Mononuclear cell (primary cell): ENCODE results near the gene CTNNA1. TPM values are rescaled to one million over a fixed set of nuclear protein-coding genes. Genes with fewer than 3 reads are reported as not detected.

ENCODE experiments used
- H3K27me3 ChIP-seq: 2 replicates; pipeline ENCODE4 v1.6.0; 2011; ENCODE audit warnings: low read length, control low read depth; ENCODE audit not compliant: insufficient read depth
- H3K4me1 ChIP-seq: 2 replicates; pipeline ENCODE4 v1.5.1; 2011; ENCODE audit warnings: mild to moderate bottlenecking, low read length, control low read depth; ENCODE audit not compliant: insufficient read depth
- H3K4me3 ChIP-seq: 2 replicates; pipeline ENCODE4 v1.5.1; 2011; ENCODE audit warnings: mild to moderate bottlenecking, low read length, moderate library complexity
- H3K9me3 ChIP-seq: 2 replicates; pipeline ENCODE4 v1.5.1; 2011; ENCODE audit warnings: low read depth, mild to moderate bottlenecking, control low read depth, low read length
- total RNA-seq: library from RNA; depleted of rRNA; stranded (reverse); fragments of >200 nt; gene quantifications from one replicate; pipeline ENCODE4 v1.2.3, GENCODE V29; 2012

The CTNNA1 gene
- total RNA-seq, 1 donor: 67.2 TPM

GRCh38 chr5:138978581-138978980, 225.4 kb downstream of the CTNNA1 start:
- no peaks in the 10 kb centered on the region for H3K27me3 ChIP-seq
- no peaks in the 10 kb centered on the region for H3K9me3 ChIP-seq
- no peak overlapping the region for H3K4me3 ChIP-seq
- H3K4me1 ChIP-seq: peaks cover 25% of the 10 kb centered on the region

- Histone ChIP-seq H3K4me1 (peaks cover 25% of the 10 kb centered on the region), H3K9me3 (no peaks in the 10 kb centered on the region)
These were observed 226.6 kb downstream of the CTNNA1 start for GRCh38 chr5:138979684-138980280.

GRCh38 chr5:138980441-138980840, 227.2 kb downstream of the CTNNA1 start:
- no peaks in the 10 kb centered on the region for H3K27me3 ChIP-seq
- H3K4me1 ChIP-seq: peaks cover 25% of the 10 kb centered on the region
- H3K9me3 ChIP-seq: no peaks in the 10 kb centered on the region
- no peak overlapping the region for H3K4me3 ChIP-seq

More at GRCh38 chr5:138979684-138980280, 226.6 kb downstream of the CTNNA1 start:
- Histone ChIP-seq H3K27me3 (no peaks in the 10 kb centered on the region), H3K4me3 (no peak overlapping the region)

- Histone ChIP-seq H3K4me3 (no peak overlapping the region), H3K4me1 (peaks cover 25% of the 10 kb centered on the region)
These were observed 227.9 kb downstream of the CTNNA1 start for GRCh38 chr5:138981131-138981530.

GRCh38 chr5:138981586-138981985, 228.4 kb downstream of the CTNNA1 start:
- H3K4me1 ChIP-seq: peaks cover 25% of the 10 kb centered on the region
- no peaks in the 10 kb centered on the region for H3K27me3 ChIP-seq
- H3K9me3 ChIP-seq: no peaks in the 10 kb centered on the region
- no peak overlapping the region for H3K4me3 ChIP-seq

More at GRCh38 chr5:138981131-138981530, 227.9 kb downstream of the CTNNA1 start:
- Histone ChIP-seq H3K9me3 (no peaks in the 10 kb centered on the region), H3K27me3 (no peaks in the 10 kb centered on the region)

- no peaks in the 10 kb centered on the region for H3K27me3 ChIP-seq
- H3K4me1 ChIP-seq: peaks cover 25% of the 10 kb centered on the region
- no peaks in the 10 kb centered on the region for H3K9me3 ChIP-seq
- H3K4me3 ChIP-seq: no peak overlapping the region
These were observed 230.8 kb downstream of the CTNNA1 start for GRCh38 chr5:138983984-138984383.

Other genes starting within 250 kb of the CTNNA1 start
- 189 TPM for gene ETF1, start 210.2 kb upstream of the CTNNA1 start, total RNA-seq
- 455 TPM for gene HSPA9, start 178.0 kb upstream of the CTNNA1 start, total RNA-seq
- 0.10 TPM for gene LRRTM2, start 121.9 kb downstream of the CTNNA1 start, total RNA-seq